KOPT-K1 (cell line): ENCODE data around the gene PRPS1.

ENCODE experiments used
- H3K27ac ChIP-seq: fragments of 200-600 bp; sonication (generic); 2 replicates; pipeline ENCODE4 v1.5.1; 2016; ENCODE audit warnings: antibody characterized with exemption, mild to moderate bottlenecking, low read depth, low read length; ENCODE audit not compliant: poor library complexity, severe bottlenecking
- H3K36me3 ChIP-seq: fragments of 200-600 bp; sonication (generic); 2 replicates; pipeline ENCODE4 v1.5.1; 2017; ENCODE audit warnings: antibody characterized with exemption, mild to moderate bottlenecking, low read length, moderate library complexity; ENCODE audit not compliant: insufficient read depth
- H3K9me3 ChIP-seq: fragments of 200-600 bp; sonication (generic); 2 replicates; pipeline ENCODE4 v1.5.1; 2017; ENCODE audit warnings: antibody characterized with exemption, low read length, mild to moderate bottlenecking; ENCODE audit not compliant: insufficient read depth, poor library complexity, severe bottlenecking

Gene PRPS1

DNA sequence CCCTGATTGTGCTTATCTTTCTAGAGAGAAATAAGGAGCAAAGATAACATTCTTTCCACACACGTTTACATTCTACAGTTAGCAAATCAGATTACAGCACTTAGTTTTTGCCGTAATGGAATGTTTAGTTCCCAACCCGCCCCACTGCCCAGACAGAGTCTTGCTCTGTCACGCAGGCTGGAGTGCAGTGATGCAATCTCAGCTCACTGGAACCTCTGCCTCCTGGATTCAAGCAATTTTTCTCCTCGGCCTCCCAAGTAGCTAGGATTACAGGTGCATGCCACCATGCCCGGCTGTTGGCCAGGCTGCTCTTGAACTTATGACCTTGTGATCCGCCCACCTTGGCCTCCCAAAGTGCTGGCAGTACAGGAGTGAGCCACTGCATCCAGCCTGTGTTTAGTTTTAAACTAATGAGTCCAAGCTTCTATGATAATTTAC is 8.4 kb upstream of the PRPS1 start:
- H3K36me3 ChIP-seq = no peaks in the 10 kb centered on the region
- H3K27ac ChIP-seq = no peak overlapping the region
- no peaks in the 10 kb centered on the region for H3K9me3 ChIP-seq

DNA sequence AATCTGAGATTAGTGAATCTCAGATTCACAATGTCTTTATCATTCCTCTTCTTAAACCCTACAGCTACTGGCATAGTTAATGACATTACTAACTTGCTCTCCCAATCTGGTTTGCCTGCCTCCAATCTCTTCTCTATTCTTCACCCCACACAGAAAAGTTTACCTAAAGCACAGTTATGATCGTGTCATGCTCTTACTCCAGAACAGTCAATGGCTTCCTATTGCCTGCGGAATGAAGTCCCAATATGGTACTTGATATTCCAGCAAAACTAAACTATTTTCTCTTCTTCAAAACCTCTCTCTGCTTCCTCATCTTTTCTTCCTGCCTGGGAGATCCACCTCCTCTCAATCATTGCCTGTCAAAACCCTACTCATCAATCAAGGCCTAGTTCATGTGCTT is 3.4 kb upstream of the PRPS1 start:
- Histone ChIP-seq H3K27ac (no peak overlapping the region), H3K9me3 (no peaks in the 10 kb centered on the region), H3K36me3 (no peaks in the 10 kb centered on the region)

DNA sequence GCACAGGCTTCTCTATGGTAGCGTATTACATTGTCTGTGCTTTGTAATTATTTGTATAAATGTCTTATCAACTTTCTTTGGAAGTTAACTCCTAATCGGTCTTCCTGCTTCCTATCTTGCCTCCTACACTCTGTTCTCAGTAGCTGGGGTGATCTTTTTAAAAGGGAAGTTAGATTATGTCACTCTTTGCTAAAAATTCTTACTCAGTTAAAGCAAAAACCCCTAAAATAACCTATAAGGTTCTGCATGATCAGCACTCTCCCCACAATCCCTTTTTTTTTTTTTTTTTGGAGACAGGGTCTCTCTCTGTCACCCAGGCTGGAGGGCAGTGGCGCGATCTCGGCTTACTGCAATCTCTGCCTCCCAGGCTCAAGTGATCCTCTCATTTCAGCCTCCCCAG is 2.6 kb upstream of the PRPS1 start:
- no peak overlapping the region for H3K27ac ChIP-seq
- no peaks in the 10 kb centered on the region for H3K36me3 ChIP-seq
- H3K9me3 ChIP-seq = no peaks in the 10 kb centered on the region

DNA sequence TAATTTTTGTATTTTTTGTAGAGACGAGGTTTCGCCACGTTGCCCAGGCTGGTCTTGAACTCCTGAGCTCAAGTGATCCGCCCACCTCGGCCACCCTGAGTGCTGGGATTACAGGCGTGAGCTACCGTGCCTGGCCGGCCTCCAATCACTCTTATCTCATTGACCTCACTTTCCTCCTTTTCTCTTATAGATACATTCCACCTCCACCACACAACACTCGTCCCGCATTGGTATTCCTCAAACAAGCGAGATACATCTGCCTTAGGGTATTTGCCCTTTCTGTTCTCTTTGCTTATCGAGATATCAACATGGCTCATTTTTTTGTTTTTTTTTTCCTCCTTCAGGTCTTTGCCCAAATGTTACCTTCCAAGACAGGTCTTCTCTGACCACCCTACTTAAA is 1.8 kb upstream of the PRPS1 start:
- Histone ChIP-seq H3K9me3 (no peaks in the 10 kb centered on the region), H3K36me3 (no peaks in the 10 kb centered on the region), H3K27ac (no peak overlapping the region)

DNA sequence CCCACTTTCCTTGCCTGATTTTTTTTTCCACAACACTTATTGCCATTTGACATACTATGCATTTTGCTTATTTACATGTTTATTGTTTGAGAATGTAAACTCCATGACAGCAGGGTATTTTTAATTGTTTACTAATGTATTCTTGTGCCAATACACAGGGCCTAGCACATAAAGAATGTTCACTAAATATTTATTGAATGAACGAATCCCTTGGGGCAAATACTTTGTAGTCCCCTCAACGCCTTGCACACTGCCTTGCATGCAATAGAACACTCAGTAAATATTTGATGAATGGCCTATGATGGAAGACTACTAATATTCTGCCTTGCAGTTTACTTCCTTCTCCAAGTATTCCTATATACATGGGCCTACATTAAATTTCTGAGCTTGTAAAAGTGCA is 1.4 kb upstream of the PRPS1 start:
- H3K9me3 ChIP-seq = no peaks in the 10 kb centered on the region
- no peaks in the 10 kb centered on the region for H3K36me3 ChIP-seq
- no peak overlapping the region for H3K27ac ChIP-seq

DNA sequence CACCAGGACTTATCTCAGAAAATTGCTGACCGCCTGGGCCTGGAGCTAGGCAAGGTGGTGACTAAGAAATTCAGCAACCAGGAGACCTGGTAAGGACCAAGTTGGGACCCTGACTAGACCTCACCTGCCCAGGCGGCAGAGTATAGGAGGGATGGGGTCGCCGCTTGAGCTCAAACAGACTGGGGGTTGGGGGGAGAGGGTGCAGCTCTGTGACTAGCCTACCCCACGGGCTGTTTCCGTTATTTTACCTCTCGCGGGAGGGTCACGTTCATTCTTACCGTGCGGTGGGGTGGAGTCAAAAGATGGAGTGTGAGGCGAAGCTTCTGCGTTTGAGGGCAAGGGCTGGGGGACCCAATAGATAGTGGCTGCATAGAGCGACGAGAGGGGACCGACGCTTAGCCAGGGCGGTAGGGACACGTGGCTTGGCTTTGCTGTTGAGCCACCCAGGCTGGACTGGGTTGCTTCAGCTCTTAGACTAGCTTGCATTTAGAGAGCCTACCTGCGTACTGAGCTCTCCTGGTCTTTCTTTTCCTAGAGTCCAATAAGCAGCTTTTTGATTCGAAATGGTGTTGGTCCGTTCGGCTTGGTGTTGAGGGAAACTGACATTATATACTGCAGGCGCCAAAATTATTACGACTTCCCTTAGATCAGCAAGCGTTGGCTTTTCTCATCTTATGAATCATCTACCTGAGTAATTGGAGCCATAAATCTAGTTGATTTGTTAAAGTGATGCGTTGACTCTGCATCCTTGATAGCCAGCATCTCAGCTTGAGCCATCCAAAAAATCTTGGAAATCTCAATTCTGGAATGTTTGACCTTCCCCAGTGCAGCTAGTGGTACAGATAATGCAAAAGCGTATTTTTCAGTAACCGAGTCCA is 591 bp downstream of the PRPS1 start:
- Histone ChIP-seq H3K36me3 (no peaks in the 10 kb centered on the region), H3K27ac (peak overlapping the region; percentile 85), H3K9me3 (no peaks in the 10 kb centered on the region)

DNA sequence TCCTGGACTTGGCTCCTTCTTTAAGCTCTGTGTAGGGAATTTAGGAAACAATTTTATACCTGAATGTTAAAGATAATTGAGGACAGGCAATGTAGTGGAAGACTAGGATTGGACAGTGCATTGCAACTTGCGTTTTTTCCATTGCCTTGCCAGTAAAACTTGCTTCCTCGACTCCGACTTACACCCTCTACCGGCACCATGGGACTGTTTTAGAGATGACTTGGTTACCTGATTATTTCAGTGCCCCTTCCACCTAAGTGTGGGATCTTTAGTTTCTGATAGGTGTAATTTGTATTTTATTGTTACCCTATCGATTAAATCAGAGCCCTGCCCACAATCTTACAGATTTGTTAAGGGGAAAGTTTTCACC is 1.2 kb downstream of the PRPS1 start:
- H3K27ac ChIP-seq = peak overlapping the region; percentile 85
- H3K9me3 ChIP-seq = no peaks in the 10 kb centered on the region
- H3K36me3 ChIP-seq = no peaks in the 10 kb centered on the region

DNA sequence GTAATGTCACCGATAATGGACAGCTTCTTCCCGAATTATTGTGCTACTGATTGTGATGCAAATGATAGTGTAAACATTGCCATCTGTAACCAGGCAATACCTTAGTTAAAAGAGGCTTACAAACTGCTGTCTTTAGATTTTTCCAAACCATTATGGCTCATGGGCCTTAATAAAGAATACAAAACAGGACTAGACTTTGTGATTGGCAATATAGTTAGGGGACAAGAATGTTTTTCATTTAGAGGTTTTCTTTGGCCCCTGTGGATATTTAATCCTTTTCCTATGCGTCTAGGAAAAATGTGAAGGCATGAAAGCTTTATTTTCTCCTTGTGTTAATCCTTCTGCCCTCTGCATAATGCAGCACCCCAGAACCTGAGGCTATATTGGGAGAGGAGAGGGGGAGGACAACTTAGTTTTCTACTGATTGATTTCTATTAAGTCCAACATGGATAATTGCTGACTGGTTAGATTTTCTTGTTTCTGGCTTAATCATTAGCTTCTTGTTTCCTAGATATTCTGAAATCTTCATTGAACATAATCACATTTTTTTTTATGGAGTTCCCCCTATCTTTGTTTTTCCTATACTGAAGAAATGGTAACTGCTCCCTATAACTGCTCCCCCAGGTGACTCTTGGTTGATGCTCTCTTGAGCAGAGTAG is 1.9 kb downstream of the PRPS1 start:
- no peaks in the 10 kb centered on the region for H3K36me3 ChIP-seq
- no peak overlapping the region for H3K27ac ChIP-seq
- H3K9me3 ChIP-seq = no peaks in the 10 kb centered on the region

DNA sequence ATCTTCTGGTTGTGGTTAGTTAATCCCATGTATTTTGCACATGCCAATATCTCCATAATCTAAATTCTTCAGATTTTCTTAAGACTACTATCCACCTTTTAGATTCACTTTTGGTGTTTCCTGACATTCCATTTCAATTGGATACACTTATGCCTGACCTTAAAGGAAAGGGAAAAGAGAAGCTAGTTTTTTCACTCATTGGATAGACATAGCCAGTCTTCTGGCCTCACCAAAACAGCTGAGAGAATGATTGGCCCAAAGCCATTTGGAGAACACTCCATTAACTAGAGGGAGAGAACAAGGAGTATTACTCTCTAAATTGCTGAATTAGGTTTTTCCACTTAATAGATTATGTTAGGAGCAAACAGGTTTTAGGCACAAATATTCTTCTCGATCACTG is 4.0 kb downstream of the PRPS1 start:
- H3K27ac ChIP-seq = no peak overlapping the region
- no peaks in the 10 kb centered on the region for H3K9me3 ChIP-seq
- no peaks in the 10 kb centered on the region for H3K36me3 ChIP-seq

DNA sequence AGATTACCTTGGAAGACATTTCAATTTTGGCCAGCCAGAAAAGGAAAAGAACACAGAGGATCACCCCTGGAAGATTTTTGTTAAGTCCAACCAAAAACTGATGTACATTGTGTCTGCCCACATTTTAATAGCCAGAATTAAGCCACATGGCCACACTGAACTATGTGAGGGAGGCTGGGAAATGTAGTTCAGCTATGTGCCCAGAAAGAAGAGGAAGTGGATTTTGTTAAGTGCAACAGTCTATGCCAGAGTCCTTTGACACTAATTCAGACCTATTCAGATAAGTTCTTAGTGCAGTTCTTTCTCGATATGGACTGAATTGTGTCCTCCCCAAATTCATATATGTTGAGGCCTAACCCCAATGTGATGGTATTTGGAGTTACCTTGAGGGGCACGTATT is 18.4 kb downstream of the PRPS1 start:
- Histone ChIP-seq H3K36me3 (peaks cover 85% of the 10 kb centered on the region), H3K27ac (no peak overlapping the region), H3K9me3 (no peaks in the 10 kb centered on the region)

DNA sequence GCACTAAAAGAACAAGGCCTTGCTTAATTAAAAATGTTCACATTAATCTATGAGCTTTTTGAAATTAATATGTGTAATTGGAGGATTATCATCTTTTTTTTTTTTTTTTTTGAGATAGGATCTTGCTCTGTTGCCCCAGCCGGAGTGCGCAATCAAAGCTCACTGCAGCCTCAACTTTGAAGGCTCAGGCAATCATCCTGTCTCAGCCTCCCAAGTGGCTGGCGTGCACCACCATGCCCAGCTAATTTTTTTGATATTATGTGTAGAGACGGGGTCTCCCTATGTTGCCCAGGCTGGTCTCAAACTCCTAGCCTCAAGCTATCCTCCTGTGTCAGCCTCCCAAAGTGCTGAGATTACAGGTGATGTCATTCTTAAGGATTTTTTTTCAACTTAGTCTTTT is 20.0 kb downstream of the PRPS1 start:
- H3K9me3 ChIP-seq = no peaks in the 10 kb centered on the region
- peaks cover 71% of the 10 kb centered on the region for H3K36me3 ChIP-seq
- H3K27ac ChIP-seq = no peak overlapping the region

DNA sequence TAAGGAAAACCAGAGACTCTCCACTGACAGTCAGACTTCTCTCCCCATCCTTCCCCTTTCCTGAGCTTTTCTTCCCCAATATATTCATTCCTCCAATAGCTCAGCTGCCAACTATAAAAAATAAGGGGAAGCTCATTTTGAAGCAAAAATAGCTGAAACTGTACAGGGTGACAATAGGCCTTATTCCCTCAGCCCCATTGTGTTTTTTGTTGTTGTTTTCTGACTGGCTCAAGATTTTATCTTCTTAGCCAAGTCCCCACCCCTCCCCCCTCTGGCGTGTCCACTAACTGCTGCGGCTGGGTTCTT is 26.2 kb downstream of the PRPS1 start:
- Histone ChIP-seq H3K36me3 (peaks cover 23% of the 10 kb centered on the region; the same call in 1 of the 2 replicates), H3K27ac (no peak overlapping the region), H3K9me3 (no peaks in the 10 kb centered on the region)

DNA sequence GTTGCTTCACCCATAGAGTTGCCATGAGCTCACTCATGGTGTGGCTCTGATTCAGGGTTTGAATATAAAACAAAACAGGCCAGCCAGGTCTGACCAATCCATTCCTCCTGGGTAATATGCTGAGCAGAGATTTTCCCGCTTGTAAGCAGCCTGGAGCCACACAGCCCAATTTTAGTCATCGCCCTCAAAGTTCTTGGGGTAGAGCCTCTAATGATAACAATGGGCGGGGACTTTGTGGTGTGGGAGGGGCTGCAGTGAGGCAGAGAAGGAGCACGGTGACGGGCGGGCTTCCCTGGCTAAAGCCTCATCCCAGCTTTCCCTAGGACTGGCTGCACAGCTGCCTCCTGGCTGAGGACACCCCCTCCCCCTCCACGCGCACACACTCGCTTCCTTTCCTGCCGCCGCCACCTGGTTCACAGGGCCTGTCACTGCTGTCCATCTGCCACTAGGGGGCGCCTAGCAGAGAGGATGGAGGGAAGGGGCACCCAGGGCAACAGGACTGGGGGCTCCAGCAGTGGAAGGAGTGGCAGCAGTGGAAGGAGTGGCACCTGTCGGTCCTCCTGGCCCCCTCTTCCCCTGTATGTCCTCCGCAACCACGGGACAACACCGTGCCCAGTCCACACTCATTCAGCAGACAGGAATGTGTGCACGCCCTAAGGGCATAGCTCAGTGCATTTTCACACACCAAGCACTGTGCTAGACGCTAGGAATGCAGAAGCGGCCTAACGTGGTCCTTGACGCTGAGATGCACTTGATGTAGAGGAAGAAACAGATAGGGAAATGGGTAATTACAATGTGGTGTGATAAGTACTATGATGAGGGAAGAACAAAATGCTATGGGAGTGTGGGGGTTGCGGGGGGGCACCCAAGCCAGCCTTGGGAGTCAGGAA is 26.8 kb downstream of the PRPS1 start:
- no peak overlapping the region for H3K27ac ChIP-seq
- no peaks in the 10 kb centered on the region for H3K9me3 ChIP-seq
- peaks cover 17% of the 10 kb centered on the region; the same call in 1 of the 2 replicates for H3K36me3 ChIP-seq

DNA sequence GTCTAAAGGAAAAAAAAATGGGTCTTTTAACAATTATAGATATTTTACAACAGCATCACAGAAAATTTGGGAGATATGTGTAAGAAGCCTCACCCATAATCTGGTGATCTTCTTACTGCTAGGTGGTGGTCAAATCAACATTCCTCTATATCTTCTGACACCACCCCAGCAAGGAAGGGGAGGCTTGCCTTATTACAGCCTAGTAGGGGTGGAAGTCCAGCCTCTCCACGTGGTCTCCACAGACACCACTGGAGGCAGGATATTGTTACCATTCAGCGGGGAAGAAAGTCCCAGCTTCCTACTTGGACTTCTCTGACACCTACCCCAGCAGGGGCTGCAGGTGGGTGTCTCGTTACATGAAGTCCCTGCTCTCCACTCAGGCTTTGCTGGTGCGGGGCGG is 28.7 kb downstream of the PRPS1 start:
- no peak overlapping the region for H3K27ac ChIP-seq
- no peaks in the 10 kb centered on the region for H3K9me3 ChIP-seq
- no peaks in the 10 kb centered on the region; the same call in 1 of the 2 replicates for H3K36me3 ChIP-seq

DNA sequence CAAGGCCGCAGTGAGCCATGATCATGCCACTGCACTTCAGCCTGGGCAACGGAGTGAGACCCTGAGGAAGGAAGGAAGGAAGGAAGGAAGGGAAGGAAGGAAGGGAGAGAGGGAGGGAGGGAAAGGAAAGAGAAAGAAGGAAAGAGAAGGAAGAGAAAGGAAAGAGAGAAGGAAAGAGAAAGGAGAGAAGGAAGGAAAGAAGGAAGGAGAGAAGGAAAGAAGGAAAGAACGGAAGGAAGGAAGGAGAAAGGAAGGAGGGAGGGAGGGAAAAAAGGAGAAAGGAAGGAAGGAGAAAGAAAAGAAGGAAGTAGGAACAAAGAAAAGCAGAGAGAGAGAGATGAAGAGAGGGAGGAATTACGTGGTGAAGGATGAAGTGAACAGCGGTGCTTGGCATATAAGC is 30.4 kb downstream of the PRPS1 start:
- no peak overlapping the region for H3K27ac ChIP-seq
- no peaks in the 10 kb centered on the region; the same call in 1 of the 2 replicates for H3K36me3 ChIP-seq
- H3K9me3 ChIP-seq = no peaks in the 10 kb centered on the region
